ENCODE results near the gene MTHFD2L. TPM values are rescaled to one million over a fixed set of nuclear protein-coding genes. Genes with fewer than 3 reads are reported as not detected.

MTHFD2L gene
- total and polyA plus RNA-seq, 10 of the 15 experiments (the other 5 are each of a cell fraction or from before 2014, with no cell fraction given) = 4.8 to 25.4 (median 14.4) TPM

GRCh38 chr4:74258963-74259362, 101.0 kb downstream of the MTHFD2L start:
- Histone ChIP-seq H3K27me3 (replicated peaks in 1 of 2; ENCODE audit: control insufficient read depth in 2 of 2, insufficient read depth in 2 of 2, low read length in 1 of 2) (no peaks in the 10 kb centered on the region), H3K4me2 (ENCODE audit: control insufficient read depth, insufficient read depth) (no peak overlapping the region), H4K20me1 (ENCODE audit: control insufficient read depth, insufficient read depth) (no peaks in the 10 kb centered on the region), H3K27ac (ENCODE audit: control insufficient read depth, insufficient read depth) (no peak overlapping the region), H3K4me1 (ENCODE audit: control insufficient read depth, insufficient read depth, low read length) (no peaks in the 10 kb centered on the region), H3K79me2 (ENCODE audit: control insufficient read depth, insufficient read depth, low read length) (no peaks in the 10 kb centered on the region), H3K36me3 (ENCODE audit: control insufficient read depth in 2 of 2, insufficient read depth in 2 of 2, low read length in 1 of 2) (no peaks in the 10 kb centered on the region), H3K4me3 (no peak overlapping the region), H2AFZ (ENCODE audit: control insufficient read depth, low read depth, low read length) (no peak overlapping the region), H3K9ac (ENCODE audit: control insufficient read depth, insufficient read depth, low read length) (no peak overlapping the region), H3K9me3 (replicated peaks; ENCODE audit: control insufficient read depth, insufficient read depth, low read length) (no peaks in the 10 kb centered on the region; the same call in 2 of the 3 replicates)
- POLR2A ChIA-PET = no interaction called here
- RAD21 ChIA-PET (ENCODE audit: unreplicated experiment) = no interaction called here
- CTCF ChIA-PET = no interaction called here
- BruUV-seq (replicated peaks) = no TSS peak
- in situ Hi-C loops (cut with MboI) = no loop called here
- TF ChIP-seq ATF2 (IDR thresholded peaks at IDR 0.05; ENCODE audit: low read length) (no peak), SREBF1 (IDR thresholded peaks at IDR 0.05; ENCODE audit: low read length) (no peak), ZNF274 (IDR thresholded peaks at IDR 0.05; ENCODE audit: insufficient read depth, insufficient read length) (no peak), PBX3 (IDR thresholded peaks at IDR 0.05; ENCODE audit: insufficient replicate concordance, low read depth, low read length) (no peak), KDM1A (IDR thresholded peaks at IDR 0.05; ENCODE audit: borderline replicate concordance) (no peak), STAT1 (conservative IDR thresholded peaks at IDR 0.05) (no peak), ZSCAN29 (IDR thresholded peaks at IDR 0.05) (no peak), ESRRA (IDR thresholded peaks at IDR 0.05; ENCODE audit: low read length) (no peak), ZNF24 (IDR thresholded peaks at IDR 0.05) (no peak), YY1 (IDR thresholded peaks at IDR 0.05; ENCODE audit: low read depth, low read length) (no peak), RB1 (IDR thresholded peaks at IDR 0.05; ENCODE audit: borderline replicate concordance) (no peak), NRF1 (conservative IDR thresholded peaks at IDR 0.05; ENCODE audit: low read depth, low read length) (no peak), HDAC2 (IDR thresholded peaks at IDR 0.05) (no peak), CBX5 (IDR thresholded peaks at IDR 0.05; ENCODE audit: low read depth) (no peak), HCFC1 (IDR thresholded peaks at IDR 0.05; ENCODE audit: low read length) (no peak)
- no peak for DNase-seq (ENCODE audit: low read depth, low spot score)
- no peak for FAIRE-seq
- intact Hi-C loops (cut with micrococcal nuclease; ENCODE audit: unreplicated experiment) = no loop called here
- WGBS (ENCODE audit: insufficient coverage, insufficient replicate concordance, low lambda C conversion rate, missing lambda C conversion rate) = 47% methylated on average over 1 of the region's 1 CpG
- SMC1A ChIA-PET (ENCODE audit: uncharacterized antibody, unreplicated experiment) = no interaction called here
- ATAC-seq = no peak
